ENCODE results near the gene FUT3. TPM values are rescaled to one million over a fixed set of nuclear protein-coding genes. Genes with fewer than 3 reads are reported as not detected.

FUT3 gene
- total and polyA plus RNA-seq, 2 experiments from 2014 or later = 0.45 TPM; not detected in 1

GRCh38 chr19:5806133-5806489 lies 45.1 kb downstream of the FUT3 start:
- H2AFZ ChIP-seq = no peak overlapping the region
- 31% methylated on average over 6 of the region's 6 CpGs for WGBS (ENCODE audit: low lambda C conversion rate, missing lambda C conversion rate)

GRCh38 chr19:5805462-5806132 lies 45.7 kb downstream of the FUT3 start:
- no peaks in the 10 kb centered on the region for H3K9me2 ChIP-seq (replicated peaks; ENCODE audit: insufficient read depth)
- DNase-seq (ENCODE audit: low spot score) = peak; percentile 92
- H4K20me1 ChIP-seq (ENCODE audit: insufficient read depth, poor library complexity, severe bottlenecking) = no peaks in the 10 kb centered on the region
- peak overlapping the region; percentile 71 for H2AFZ ChIP-seq
- peaks cover 21% of the 10 kb centered on the region for H3K4me1 ChIP-seq (ENCODE audit: insufficient read depth)
- no peaks in the 10 kb centered on the region for H3K27me3 ChIP-seq
- H3K4me3 ChIP-seq = peak overlapping the region; percentile 16
- 3% methylated on average over 30 of the region's 46 CpGs for WGBS (ENCODE audit: low lambda C conversion rate, missing lambda C conversion rate)
- H3K9me3 ChIP-seq (ENCODE audit: low read depth) = no peaks in the 10 kb centered on the region
- TF ChIP-seq, protein P1, sequence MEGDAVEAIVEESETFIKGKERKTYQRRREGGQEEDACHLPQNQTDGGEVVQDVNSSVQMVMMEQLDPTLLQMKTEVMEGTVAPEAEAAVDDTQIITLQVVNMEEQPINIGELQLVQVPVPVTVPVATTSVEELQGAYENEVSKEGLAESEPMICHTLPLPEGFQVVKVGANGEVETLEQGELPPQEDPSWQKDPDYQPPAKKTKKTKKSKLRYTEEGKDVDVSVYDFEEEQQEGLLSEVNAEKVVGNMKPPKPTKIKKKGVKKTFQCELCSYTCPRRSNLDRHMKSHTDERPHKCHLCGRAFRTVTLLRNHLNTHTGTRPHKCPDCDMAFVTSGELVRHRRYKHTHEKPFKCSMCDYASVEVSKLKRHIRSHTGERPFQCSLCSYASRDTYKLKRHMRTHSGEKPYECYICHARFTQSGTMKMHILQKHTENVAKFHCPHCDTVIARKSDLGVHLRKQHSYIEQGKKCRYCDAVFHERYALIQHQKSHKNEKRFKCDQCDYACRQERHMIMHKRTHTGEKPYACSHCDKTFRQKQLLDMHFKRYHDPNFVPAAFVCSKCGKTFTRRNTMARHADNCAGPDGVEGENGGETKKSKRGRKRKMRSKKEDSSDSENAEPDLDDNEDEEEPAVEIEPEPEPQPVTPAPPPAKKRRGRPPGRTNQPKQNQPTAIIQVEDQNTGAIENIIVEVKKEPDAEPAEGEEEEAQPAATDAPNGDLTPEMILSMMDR (IDR thresholded peaks at IDR 0.05; ENCODE audit: poor library complexity) = peak; percentile 90
- no peak for TF ChIP-seq EZH2phosphoT487 (IDR thresholded peaks at IDR 0.05; ENCODE audit: low read depth, severe bottlenecking, unreplicated experiment)
- H3K79me2 ChIP-seq = no peaks in the 10 kb centered on the region
- H3K36me3 ChIP-seq (replicated peaks; ENCODE audit: insufficient read depth, low read depth) = no peaks in the 10 kb centered on the region
- H3K27ac ChIP-seq = no peak overlapping the region
- peak overlapping the region; percentile 91 for H3K4me2 ChIP-seq

More at GRCh38 chr19:5806133-5806489, 45.1 kb downstream of the FUT3 start:
- Histone ChIP-seq H3K9me2 (replicated peaks; ENCODE audit: insufficient read depth) (no peaks in the 10 kb centered on the region), H3K27ac (no peak overlapping the region), H3K4me2 (peak overlapping the region; percentile 91), H3K27me3 (no peaks in the 10 kb centered on the region), H4K20me1 (ENCODE audit: insufficient read depth, poor library complexity, severe bottlenecking) (no peaks in the 10 kb centered on the region), H3K4me3 (no peak overlapping the region), H3K36me3 (replicated peaks; ENCODE audit: insufficient read depth, low read depth) (no peaks in the 10 kb centered on the region), H3K79me2 (no peaks in the 10 kb centered on the region), H3K4me1 (ENCODE audit: insufficient read depth) (peaks cover 21% of the 10 kb centered on the region), H3K9me3 (ENCODE audit: low read depth) (no peaks in the 10 kb centered on the region)
- no peak for DNase-seq (ENCODE audit: low spot score)
- TF ChIP-seq, protein P1 (IDR thresholded peaks at IDR 0.05; ENCODE audit: poor library complexity) = no peak

- Histone ChIP-seq H2AFZ (peak within 1 kb of the TSS; percentile 71), H3K4me1 (ENCODE audit: insufficient read depth) (peaks cover 21% of the 10 kb centered on the region), H3K79me2 (no peaks in the 10 kb centered on the region), H3K36me3 (replicated peaks; ENCODE audit: insufficient read depth, low read depth) (no peaks in the 10 kb centered on the region), H3K9me2 (replicated peaks; ENCODE audit: insufficient read depth) (no peaks in the 10 kb centered on the region), H3K27ac (no peak within 1 kb of the TSS), H4K20me1 (ENCODE audit: insufficient read depth, poor library complexity, severe bottlenecking) (no peaks in the 10 kb centered on the region), H3K9me3 (ENCODE audit: low read depth) (no peaks in the 10 kb centered on the region), H3K4me2 (peak within 1 kb of the TSS; percentile 91), H3K27me3 (no peaks in the 10 kb centered on the region), H3K4me3 (peak within 1 kb of the TSS; percentile 33)
- TF ChIP-seq EZH2 (IDR thresholded peaks at IDR 0.05; ENCODE audit: borderline replicate concordance) = no peak
- TF ChIP-seq, protein P1 (IDR thresholded peaks at IDR 0.05; ENCODE audit: poor library complexity) = no peak
- WGBS (ENCODE audit: low lambda C conversion rate, missing lambda C conversion rate) = 4% methylated on average over 36 of the region's 107 CpGs
- DNase-seq (ENCODE audit: low spot score) = peak; percentile 75
These were observed 46.5 kb downstream of the FUT3 start, which contains the start of gene NRTN for GRCh38 chr19:5804516-5805461. TSS of gene NRTN (plus strand) at chr19:5805067. CDS start at chr19:5824166, 19,099 bp downstream.
